ENCODE measurements around the gene SNX21. TPM values are rescaled to one million over a fixed set of nuclear protein-coding genes. Genes with fewer than 3 reads are reported as not detected.
"Not testable (repeated sequence)": the region's sequence is repeated elsewhere in the genome, so short reads cannot be mapped to it uniquely, and the experiment has no call there.

Gene SNX21
- total RNA-seq, 2 donors from 2014 or later = 14.4 to 15.8 TPM

DNA sequence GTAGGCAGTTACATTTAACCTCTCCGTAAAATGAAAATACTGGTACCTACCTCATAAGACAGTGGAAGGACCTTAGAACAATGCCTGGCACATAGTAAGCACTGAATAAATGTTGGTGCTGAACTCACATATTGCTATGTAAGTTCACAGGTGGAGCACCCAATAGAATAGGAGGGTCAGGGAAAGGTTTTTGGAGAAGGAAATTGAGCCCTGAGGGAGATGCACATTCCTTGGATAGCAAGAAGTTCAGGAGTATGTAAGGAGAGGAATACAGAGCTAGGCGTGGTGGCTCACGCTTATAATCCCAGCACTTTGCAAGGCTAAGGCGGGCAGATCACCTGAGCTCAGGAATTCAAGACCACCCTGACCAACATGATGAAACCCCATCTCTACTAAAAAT lies 14.1 kb upstream of the SNX21 start:
- intact Hi-C loops (cut with DNase I, micrococcal nuclease) = no loop called here
- ATAC-seq = no peak
- DNase-seq = no peak

DNA sequence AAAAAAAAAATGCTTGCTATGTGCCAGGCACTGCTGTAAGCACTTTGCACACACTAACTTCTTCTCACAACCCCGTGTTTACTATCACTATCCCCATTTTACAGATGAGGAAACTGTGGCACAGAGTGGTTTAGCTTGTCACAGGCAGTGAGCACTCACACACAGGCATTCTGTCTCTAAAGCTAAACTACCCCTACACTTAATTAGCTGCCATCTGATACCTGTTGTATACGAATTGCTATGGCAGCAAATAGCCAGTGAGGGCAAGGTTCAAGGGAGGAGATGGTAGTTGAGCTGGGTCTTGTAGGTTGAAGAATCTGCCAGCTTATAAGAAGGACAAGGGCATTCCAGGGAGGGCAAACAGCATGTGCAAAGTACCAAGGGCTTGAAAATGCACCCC lies 11.7 kb upstream of the SNX21 start:
- ATAC-seq (peak; percentile 82), DNase-seq (peak; percentile 42 to 57)
- intact Hi-C loops (cut with DNase I, micrococcal nuclease) = no loop called here

DNA sequence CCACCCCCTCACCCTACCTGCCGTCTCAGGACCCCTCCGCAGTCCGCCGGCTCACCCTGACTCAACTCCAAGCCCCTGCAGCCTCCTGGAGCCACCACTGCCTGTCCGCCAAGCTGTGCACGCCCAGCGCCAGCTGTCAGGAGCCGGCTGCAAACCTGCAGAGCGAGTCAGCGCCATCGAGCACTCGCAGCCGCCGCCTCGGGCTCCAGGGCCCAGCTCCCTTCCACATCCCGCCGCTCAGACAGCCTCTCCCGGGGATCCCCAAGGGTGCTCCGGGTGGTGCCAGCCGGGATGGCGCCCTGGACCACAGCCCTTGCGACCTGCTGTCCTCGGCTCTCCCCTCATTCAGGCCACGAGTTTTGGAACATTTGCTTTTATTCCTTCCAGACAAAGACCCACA lies 10.7 kb upstream of the SNX21 start:
- ATAC-seq = peak; percentile 70
- DNase-seq = peak; percentile 53 to 75
- intact Hi-C loops (cut with DNase I, micrococcal nuclease) = no loop called here

DNA sequence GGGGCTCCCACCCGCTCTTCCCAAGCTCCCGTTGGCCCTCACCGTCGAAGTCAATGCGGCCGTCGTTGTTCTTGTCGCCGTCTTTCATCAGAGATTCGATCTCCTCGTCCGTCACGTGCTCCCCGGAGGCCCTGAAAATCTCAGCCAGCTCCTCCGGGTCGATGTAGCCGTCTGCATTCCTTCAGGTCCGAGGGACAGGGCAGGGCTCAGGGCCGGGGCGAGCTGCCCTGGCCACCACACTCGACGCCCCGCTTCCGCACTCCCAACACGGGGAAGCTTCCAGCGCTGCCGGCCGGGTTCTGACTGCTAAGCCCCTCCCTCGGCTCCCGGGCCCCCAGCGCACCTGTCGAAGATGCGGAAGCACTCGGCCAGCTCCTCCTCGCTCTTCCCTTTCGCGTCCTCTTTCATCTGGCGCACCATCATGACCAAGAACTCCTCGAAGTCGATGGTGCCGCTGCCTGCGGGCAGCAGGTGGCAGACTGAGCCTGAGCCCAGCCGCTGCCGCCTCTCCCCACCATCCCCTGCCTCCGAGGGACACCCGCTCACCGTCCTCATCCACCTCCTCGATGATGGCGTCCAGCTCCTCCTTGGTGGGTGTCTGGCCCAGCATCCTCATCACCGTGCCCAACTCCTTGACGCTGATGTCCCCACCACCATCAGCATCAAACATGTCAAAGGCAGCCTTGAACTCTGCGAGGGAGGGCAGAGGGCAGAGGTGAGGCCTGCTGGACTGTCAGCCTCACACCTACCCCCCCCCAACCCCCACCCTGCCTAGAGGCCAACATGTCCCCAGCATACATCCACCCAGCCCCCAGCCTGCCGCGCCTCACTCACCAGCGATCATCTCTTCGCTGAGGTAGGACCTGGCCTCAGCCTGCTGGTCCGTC lies 9.4 kb upstream of the SNX21 start:
- DNase-seq = peak; percentile 64 to 74
- intact Hi-C loops (cut with DNase I, micrococcal nuclease) = no loop called here
- ATAC-seq = peak; percentile 63

DNA sequence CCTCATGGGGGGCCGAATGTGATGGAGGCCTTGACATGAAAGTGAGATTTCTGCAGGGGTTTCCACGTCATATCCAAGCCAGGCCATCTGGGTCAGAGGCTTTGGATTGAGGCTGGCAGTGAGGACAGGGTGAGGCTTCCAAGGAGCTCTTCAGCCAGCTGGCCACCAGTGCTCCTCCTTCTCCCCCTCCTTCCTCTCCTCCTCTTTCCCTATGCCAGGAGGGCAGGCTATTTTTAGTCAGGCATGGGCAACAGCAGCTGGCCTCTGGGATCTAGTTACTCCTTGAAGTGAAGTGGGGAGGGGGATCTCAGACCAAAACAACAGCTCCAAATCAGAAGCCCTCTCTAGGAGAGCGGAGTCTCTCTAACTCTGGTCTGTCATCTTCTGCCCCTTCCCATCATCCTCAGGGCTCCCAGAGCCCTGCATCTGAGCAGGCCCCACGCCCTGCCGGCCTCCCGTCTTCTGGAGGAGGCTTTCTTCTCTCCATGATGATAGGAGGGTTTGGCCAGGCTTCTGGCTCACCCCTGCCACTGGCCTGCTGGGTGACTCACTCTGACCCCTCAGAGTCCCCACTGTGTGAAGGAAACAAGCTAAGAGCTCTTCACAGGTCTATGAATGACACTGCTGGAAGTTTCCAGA lies 7.1 kb upstream of the SNX21 start:
- intact Hi-C loops (cut with DNase I, micrococcal nuclease) = no loop called here
- ATAC-seq (no peak), DNase-seq (no peak)

DNA sequence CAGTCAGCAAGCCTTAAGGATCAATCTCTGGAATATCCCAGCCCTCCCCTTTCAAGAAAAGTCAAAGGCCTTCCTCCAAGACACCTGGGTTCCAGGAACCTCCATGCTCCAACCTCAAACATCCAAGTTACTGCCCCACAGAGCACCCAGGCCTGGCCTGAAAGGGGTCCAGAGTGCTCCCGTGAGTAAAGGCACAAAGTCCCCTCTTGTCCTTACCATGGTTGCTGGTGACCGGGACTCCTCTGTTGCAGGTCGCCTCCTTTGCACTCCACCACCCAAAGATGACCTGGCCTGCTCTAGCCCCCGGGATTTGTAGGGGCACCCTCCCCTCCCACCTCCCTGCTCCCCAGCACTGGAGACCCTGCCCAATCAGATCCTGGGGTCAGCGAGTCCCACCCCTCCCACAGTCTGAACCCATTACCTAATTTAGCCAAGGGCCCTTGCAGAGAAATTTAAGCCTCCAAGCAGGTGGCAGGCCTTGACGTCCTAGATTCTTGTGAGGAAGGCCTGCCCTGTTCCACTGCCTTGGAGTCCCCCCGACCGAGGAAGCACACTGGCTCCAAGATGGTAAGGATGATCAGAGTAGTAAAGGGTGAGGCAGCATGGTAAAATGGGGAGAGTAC lies 6.5 kb upstream of the SNX21 start, which contains the start of gene TNNC2:
TSS of gene TNNC2 (minus strand) at position 283 of the 623 bp plus-strand sequence. CDS start at position 219, 64 bp downstream.
- intact Hi-C loops (cut with DNase I, micrococcal nuclease) = no loop called here
- no peak for DNase-seq
- ATAC-seq = no peak

DNA sequence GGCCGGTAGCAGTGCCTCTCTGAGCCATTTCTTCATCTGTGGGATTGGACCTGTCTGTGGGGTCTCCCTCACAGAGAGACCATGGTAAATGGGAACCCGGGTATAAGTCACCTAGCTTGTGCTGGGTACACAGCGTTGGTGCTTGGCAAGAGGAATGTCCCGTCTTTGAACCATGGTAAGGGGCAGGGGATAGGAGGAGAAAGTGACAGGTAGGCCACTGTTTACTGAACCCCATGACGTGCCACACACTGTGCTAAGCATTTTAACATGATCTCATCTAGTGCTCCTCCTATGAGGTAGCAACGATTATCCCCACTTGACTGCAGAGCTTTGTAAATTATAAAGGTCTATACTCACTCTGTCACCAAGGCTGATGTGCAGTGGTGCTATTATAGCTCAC lies 5.9 kb upstream of the SNX21 start:
- ATAC-seq (no peak), DNase-seq (no peak)
- intact Hi-C loops (cut with DNase I, micrococcal nuclease) = no loop called here

DNA sequence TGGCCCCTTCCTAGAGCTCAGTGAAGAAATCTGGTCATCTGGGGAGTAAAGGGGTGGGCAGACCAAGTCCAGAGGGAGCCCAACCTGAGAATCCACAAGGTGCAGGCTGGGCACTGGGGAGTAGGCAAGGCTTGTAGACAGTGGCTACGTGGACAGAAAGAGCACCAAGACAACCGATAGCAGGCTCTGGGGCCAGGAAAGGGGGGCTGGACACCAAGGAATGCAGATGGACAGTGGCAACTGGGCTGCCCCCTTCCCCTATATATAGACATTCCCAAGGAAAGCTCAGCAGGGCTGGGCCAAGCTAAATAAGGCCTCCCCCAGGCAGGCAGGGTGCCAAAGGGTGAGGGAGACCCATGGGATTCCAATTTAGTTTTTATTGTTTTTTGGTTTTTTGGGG lies 5.0 kb upstream of the SNX21 start:
- DNase-seq (no peak), ATAC-seq (no peak)
- intact Hi-C loops (cut with DNase I, micrococcal nuclease) = no loop called here

DNA sequence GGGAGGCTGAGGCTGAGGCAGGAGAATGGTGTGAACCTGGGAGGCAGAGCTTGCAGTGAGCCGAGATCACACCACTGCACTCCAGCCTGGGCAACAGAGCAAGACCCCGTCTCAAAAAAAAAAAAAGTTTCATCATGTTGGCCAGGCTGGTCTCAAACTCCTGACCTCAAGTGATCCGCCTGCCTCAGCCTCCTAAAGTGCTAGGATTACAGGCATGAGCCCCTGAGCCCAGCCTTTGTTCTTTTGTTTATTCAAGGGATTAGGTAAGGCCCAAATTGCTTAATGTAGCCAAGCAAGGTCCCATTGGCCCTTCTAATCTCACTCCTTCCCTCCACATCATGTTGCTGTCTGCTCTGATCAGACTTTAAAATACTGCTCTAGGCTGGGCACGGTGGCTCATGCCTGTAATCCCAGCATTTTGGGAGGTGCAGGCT lies 3.9 kb upstream of the SNX21 start:
- DNase-seq; intact Hi-C loops (cut with DNase I, micrococcal nuclease); ATAC-seq: not testable (repeated sequence)

DNA sequence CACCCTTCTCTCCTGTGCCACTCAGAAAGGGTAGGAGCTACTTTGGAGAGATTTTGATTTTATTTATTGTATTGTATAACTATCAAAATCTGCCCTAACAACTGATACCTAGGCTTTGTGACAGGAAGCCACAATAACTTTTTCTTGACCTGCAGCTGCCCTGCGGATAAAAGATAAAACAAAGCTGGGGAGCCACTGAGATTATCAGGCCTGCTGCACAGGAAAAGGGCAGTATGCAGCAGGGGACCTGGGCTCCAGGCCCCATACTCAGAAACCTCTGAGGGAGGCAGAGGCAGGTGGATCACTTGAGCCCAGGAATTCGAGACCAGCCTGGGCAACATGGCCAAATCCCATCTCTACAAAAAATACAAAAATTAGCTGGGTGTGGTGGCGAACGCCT lies 980 bp upstream of the SNX21 start:
- intact Hi-C loops (cut with DNase I, micrococcal nuclease) = no loop called here
- ATAC-seq (no peak), DNase-seq (no peak)

DNA sequence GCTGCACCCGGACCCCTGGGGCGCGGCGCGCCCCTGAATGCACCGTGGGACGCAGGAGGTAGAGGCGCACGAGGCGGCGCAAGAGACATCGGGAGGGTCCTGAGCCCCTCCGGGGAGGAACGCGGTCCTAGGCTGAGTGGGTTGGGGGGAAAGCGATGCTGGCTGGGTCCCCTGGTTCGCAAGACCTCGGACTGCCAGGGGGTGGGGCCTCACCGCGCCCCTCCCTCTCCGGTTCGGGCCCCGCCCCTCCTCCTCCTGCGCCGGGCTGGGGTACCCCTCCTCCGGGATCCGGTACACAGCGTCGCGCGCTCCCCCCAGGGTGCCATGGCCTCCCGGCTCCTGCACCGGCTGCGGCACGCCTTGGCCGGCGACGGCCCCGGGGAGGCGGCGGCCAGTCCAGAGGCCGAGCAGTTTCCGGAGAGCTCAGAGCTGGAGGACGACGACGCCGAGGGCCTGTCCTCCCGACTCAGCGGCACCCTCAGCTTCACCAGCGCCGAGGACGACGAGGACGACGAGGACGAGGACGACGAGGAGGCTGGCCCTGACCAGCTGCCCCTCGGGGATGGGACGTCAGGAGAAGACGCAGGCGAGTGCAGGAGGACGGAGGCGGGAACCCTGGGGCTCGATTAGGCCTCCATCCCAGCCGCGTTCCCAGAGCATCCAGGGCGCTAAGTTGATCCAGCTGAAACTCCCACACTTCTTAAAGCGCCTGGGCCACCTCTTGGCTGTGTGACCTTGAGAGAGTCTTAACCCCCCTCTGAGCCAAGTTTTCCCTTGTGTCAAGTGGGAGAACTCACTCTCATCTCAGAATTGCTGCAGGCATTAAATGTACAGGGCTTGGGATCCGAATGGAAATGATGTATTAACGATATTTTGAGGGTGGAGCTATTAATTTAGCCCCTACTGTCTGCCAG lies 541 bp downstream of the SNX21 start:
- intact Hi-C loops (cut with DNase I, micrococcal nuclease) = no loop called here
- peak; percentile 63 to 73 for DNase-seq

DNA sequence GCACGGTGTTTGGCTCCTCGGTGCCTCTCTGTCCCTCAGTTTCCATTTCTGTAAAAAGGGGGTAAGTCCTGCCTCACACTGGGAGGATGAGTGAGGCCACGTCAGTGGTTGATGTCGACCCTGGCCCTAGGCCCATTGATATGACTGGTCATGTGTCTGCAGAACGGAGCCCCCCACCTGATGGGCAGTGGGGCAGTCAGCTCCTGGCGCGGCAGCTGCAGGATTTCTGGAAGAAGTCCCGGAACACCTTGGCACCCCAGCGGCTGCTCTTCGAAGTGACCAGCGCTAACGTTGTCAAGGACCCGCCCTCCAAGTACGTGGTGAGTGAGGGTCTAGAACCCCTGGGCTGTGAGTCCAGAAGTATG lies 1.2 kb downstream of the SNX21 start:
- ATAC-seq (no peak), DNase-seq (no peak)
- intact Hi-C loops (cut with DNase I, micrococcal nuclease) = no loop called here

More for the DNA sequence above, 541 bp downstream of the SNX21 start:
- ATAC-seq = peak; percentile 80

DNA sequence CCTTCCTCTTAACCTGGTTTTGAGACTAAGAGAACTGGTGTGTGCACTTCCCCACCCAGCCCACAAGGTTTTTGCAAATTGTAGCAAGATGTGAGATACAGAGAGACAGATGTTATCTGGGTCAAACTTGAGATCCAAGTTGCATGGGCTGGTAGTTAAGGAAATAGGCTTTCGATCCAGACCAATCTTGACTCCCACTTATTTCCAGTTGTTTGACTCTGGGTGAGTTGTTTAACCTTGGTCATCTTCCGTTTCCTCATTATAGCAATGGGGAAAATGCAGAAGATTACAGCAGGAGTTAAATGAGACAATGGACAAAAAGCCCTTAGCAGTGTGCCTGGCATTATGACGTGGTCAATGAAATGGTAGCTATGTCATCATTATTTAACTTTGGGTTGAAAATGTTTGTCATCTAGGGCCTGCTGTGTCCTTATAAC lies 1.7 kb downstream of the SNX21 start:
- ATAC-seq (no peak), DNase-seq (no peak)
- intact Hi-C loops (cut with DNase I, micrococcal nuclease) = no loop called here

DNA sequence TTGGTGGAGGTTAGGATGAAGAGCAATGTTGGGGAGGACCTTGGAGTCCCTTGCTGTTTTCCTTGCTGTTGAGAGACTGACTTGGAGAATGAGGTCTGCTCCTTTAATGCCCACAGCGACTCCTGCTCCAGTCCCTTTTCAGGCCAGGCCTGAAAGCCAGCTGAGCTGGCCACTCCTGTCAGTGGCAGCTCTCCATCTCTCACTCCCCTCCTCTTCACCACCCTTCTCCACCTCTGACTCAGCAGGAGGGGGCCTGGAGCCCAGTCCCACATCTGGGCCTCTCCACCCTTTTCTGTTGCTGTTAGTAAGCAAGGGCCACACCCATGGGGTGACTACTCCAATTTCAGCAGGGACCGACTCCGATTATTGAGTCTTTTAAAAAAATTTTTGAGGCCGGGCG lies 2.2 kb downstream of the SNX21 start:
- ATAC-seq = no peak
- DNase-seq = no peak
- intact Hi-C loops (cut with DNase I, micrococcal nuclease) = no loop called here

DNA sequence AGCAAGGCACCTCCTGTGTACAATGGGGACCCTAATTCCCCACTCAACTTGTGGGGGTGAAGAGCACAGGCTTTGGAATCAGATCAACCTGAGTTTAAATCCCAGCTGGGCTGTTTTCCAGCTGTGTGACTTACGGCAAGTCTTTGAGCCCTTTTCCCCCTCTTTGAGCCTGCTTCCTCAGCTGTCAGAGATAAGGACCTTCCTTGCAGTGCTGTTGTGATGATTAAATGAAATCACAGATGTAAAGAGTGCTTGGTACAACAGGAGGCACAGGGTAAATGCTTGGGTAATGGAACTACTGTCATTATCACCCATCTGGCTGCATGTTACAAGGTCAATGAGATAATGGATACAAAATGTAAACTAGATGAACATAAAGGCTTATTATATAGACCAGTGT lies 3.2 kb downstream of the SNX21 start:
- no peak for ATAC-seq
- no peak for DNase-seq
- intact Hi-C loops (cut with DNase I, micrococcal nuclease) = no loop called here

DNA sequence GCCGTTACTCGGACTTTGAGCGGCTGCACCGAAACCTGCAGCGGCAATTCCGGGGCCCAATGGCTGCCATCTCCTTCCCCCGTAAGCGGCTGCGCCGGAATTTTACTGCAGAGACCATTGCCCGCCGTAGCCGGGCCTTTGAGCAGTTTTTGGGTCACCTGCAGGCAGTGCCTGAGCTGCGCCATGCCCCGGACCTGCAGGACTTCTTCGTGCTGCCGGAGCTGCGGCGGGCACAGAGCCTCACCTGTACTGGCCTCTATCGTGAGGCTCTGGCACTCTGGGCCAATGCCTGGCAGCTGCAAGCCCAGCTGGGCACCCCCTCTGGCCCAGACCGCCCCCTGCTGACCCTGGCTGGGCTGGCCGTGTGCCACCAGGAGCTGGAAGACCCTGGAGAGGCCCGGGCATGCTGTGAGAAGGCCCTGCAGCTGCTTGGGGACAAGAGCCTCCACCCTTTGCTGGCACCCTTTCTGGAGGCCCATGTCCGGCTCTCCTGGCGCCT lies 7.2 kb downstream of the SNX21 start:
- ATAC-seq = peak; percentile 7
- intact Hi-C loops (cut with DNase I, micrococcal nuclease) = no loop called here

DNA sequence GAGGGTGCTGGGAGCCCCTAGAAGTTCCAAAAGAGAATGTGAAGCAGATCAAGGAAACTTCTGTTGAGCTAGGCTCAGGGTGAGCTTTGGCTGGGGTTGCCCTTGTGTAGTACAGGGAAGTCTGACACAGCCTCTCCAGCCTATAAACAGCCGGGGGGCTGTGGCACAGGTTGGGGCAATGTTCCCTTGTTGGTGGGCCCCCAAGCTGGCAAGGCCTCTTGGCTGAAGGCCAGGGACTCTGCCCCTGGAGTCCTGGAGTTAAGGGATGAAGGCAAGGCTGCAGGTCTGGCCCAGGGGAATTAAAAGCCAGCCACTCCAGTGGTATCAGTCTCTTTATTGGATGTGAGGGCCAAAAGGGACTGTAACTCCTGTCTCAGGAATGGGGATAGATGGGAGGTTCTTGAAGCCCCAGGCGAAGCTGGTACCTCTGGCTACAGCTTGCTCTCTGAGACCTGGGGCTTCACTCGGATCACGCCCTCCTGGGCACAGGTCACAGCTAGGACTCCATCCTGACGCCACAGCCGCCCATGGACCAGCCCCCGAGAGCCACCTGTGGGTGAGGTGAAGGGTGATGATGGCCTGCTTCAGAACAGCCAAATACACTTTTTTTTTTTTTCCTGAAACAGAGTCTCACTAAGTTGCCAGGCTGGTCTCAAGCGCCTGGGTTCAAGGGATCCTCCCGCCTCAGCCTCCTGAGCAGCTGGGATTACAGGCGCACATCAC lies 8.0 kb downstream of the SNX21 start:
- intact Hi-C loops (cut with DNase I, micrococcal nuclease) = no loop called here

More for the DNA sequence above, 7.2 kb downstream of the SNX21 start:
- no peak for DNase-seq

More for the DNA sequence above, 8.0 kb downstream of the SNX21 start:
- ATAC-seq = peak; percentile 16
- DNase-seq = no peak
